HEK293 (cell line): Measurements from ENCODE around the gene CYP21A2.
"Not testable (repeated sequence)": the region's sequence is repeated elsewhere in the genome, so short reads cannot be mapped to it uniquely, and the experiment has no call there.

Experiments
- REPIN1 ChIP-seq: fragments of 450-650 bp; formaldehyde crosslinking; IDR thresholded peaks from 2 replicates; pipeline ENCODE4 v1.5.1; 2017; ENCODE audit warnings: missing biosample characterization, missing genetic modification characterization, low read depth
- SETDB1 ChIP-seq: IDR thresholded peaks from one replicate; pipeline ENCODE4 v1.6.1; 2017; ENCODE audit warnings: mild to moderate bottlenecking, low read length, moderate library complexity, mixed read lengths; ENCODE audit not compliant: insufficient read length
- SP2 ChIP-seq: fragments of 450-650 bp; formaldehyde crosslinking; IDR thresholded peaks from 2 replicates; pipeline ENCODE4 v1.5.1; 2016; ENCODE audit warnings: missing biosample characterization, missing genetic modification characterization
- ZBTB1 ChIP-seq: fragments of 450-650 bp; formaldehyde crosslinking; IDR thresholded peaks from 2 replicates; pipeline ENCODE4 v1.5.1; 2016; ENCODE audit warnings: missing biosample characterization, missing genetic modification characterization
- ZNF302 ChIP-seq: fragments of 450-650 bp; formaldehyde crosslinking; IDR thresholded peaks from 2 replicates; pipeline ENCODE4 v1.5.1; 2016; ENCODE audit warnings: missing biosample characterization, missing genetic modification characterization, low read depth
- ZNF521 ChIP-seq: fragments of 450-650 bp; formaldehyde crosslinking; IDR thresholded peaks from 2 replicates; pipeline ENCODE4 v1.5.1; 2017; ENCODE audit warnings: missing biosample characterization, mild to moderate bottlenecking, missing genetic modification characterization
- TF ChIP-seq, protein P1 (sequence below): fragments of 450-650 bp; formaldehyde crosslinking; IDR thresholded peaks from 2 replicates; pipeline ENCODE4 v1.5.1; 2016; ENCODE audit warnings: missing biosample characterization, missing genetic modification characterization
- TF ChIP-seq, protein P2 (sequence below): fragments of 450-650 bp; formaldehyde crosslinking; IDR thresholded peaks from 2 replicates; pipeline ENCODE4 v1.5.1; 2016; ENCODE audit warnings: missing biosample characterization, missing genetic modification characterization
- TF ChIP-seq, protein P3 (sequence below): fragments of 450-650 bp; formaldehyde crosslinking; IDR thresholded peaks from 2 replicates; pipeline ENCODE4 v1.5.1; 2016; ENCODE audit warnings: missing biosample characterization, missing genetic modification characterization
- TF ChIP-seq, protein P4 (sequence below): fragments of 450-650 bp; formaldehyde crosslinking; IDR thresholded peaks from 2 replicates; pipeline ENCODE4 v1.5.1; 2016; ENCODE audit warnings: missing biosample characterization, missing genetic modification characterization
- TF ChIP-seq, protein P5 (sequence below): fragments of 450-650 bp; formaldehyde crosslinking; IDR thresholded peaks from 2 replicates; pipeline ENCODE4 v1.5.1; 2016; ENCODE audit warnings: missing biosample characterization, missing genetic modification characterization

DNA sequence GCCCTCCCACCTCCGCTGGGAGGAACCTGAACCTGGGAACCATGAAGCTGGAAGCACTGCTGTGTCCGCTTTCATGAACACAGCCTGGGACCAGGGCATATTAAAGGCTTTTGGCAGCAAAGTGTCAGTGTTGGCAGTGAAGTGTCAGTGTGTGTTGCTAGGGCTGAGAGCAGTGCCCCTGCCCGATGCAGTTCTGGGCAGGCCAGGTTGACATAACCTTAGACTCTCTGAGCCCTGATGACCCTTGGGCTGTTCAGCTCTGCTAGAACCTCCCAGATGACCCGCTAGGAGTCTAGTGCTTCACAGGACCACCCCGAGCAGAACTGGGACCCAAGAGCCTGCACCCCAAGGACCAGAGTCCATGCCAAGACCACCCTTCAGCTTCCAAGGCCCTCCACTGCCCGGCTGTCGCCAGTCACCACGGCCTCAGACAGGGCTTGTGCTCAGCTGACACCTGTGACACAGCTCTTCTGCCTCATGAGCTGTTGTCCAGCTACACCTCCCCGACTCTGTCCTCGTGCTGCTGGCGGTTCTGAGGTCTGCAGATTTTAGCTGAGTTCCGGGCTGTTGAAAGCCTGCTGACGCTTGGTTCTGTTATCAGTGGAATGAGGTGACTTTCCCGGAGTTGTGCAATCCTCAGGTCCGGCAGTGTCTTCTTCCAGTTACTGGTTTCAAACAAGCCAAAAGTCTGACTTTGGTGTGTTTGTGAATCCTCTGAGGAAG is 35.5 kb upstream of the CYP21A2 start:
- not testable (repeated sequence) for TF ChIP-seq ZNF302 (tag by site-specific recombination); ZBTB1 (tag by site-specific recombination); SETDB1; REPIN1 (tag by site-specific recombination); ZNF521 (tag by site-specific recombination); SP2 (tag by site-specific recombination)
- TF ChIP-seq, protein P1, sequence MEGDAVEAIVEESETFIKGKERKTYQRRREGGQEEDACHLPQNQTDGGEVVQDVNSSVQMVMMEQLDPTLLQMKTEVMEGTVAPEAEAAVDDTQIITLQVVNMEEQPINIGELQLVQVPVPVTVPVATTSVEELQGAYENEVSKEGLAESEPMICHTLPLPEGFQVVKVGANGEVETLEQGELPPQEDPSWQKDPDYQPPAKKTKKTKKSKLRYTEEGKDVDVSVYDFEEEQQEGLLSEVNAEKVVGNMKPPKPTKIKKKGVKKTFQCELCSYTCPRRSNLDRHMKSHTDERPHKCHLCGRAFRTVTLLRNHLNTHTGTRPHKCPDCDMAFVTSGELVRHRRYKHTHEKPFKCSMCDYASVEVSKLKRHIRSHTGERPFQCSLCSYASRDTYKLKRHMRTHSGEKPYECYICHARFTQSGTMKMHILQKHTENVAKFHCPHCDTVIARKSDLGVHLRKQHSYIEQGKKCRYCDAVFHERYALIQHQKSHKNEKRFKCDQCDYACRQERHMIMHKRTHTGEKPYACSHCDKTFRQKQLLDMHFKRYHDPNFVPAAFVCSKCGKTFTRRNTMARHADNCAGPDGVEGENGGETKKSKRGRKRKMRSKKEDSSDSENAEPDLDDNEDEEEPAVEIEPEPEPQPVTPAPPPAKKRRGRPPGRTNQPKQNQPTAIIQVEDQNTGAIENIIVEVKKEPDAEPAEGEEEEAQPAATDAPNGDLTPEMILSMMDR (tag by site-specific recombination), result not testable (repeated sequence)
- TF ChIP-seq, protein P2, sequence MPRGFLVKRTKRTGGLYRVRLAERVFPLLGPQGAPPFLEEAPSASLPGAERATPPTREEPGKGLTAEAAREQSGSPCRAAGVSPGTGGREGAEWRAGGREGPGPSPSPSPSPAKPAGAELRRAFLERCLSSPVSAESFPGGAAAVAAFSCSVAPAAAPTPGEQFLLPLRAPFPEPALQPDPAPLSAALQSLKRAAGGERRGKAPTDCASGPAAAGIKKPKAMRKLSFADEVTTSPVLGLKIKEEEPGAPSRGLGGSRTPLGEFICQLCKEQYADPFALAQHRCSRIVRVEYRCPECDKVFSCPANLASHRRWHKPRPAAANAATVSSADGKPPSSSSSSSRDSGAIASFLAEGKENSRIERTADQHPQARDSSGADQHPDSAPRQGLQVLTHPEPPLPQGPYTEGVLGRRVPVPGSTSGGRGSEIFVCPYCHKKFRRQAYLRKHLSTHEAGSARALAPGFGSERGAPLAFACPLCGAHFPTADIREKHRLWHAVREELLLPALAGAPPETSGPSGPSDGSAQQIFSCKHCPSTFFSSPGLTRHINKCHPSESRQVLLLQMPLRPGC (tag by site-specific recombination), result not testable (repeated sequence)
- TF ChIP-seq, protein P3, sequence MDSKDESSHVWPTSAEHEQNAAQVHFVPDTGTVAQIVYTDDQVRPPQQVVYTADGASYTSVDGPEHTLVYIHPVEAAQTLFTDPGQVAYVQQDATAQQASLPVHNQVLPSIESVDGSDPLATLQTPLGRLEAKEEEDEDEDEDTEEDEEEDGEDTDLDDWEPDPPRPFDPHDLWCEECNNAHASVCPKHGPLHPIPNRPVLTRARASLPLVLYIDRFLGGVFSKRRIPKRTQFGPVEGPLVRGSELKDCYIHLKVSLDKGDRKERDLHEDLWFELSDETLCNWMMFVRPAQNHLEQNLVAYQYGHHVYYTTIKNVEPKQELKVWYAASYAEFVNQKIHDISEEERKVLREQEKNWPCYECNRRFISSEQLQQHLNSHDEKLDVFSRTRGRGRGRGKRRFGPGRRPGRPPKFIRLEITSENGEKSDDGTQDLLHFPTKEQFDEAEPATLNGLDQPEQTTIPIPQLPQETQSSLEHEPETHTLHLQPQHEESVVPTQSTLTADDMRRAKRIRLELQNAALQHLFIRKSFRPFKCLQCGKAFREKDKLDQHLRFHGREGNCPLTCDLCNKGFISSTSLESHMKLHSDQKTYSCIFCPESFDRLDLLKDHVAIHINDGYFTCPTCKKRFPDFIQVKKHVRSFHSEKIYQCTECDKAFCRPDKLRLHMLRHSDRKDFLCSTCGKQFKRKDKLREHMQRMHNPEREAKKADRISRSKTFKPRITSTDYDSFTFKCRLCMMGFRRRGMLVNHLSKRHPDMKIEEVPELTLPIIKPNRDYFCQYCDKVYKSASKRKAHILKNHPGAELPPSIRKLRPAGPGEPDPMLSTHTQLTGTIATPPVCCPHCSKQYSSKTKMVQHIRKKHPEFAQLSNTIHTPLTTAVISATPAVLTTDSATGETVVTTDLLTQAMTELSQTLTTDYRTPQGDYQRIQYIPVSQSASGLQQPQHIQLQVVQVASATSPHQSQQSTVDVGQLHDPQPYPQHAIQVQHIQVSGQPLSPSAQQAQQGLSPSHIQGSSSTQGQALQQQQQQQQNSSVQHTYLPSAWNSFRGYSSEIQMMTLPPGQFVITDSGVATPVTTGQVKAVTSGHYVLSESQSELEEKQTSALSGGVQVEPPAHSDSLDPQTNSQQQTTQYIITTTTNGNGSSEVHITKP (tag by site-specific recombination), result not testable (repeated sequence)
- TF ChIP-seq, protein P4, sequence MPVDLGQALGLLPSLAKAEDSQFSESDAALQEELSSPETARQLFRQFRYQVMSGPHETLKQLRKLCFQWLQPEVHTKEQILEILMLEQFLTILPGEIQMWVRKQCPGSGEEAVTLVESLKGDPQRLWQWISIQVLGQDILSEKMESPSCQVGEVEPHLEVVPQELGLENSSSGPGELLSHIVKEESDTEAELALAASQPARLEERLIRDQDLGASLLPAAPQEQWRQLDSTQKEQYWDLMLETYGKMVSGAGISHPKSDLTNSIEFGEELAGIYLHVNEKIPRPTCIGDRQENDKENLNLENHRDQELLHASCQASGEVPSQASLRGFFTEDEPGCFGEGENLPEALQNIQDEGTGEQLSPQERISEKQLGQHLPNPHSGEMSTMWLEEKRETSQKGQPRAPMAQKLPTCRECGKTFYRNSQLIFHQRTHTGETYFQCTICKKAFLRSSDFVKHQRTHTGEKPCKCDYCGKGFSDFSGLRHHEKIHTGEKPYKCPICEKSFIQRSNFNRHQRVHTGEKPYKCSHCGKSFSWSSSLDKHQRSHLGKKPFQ (tag by site-specific recombination), result not testable (repeated sequence)
- TF ChIP-seq, protein P5, sequence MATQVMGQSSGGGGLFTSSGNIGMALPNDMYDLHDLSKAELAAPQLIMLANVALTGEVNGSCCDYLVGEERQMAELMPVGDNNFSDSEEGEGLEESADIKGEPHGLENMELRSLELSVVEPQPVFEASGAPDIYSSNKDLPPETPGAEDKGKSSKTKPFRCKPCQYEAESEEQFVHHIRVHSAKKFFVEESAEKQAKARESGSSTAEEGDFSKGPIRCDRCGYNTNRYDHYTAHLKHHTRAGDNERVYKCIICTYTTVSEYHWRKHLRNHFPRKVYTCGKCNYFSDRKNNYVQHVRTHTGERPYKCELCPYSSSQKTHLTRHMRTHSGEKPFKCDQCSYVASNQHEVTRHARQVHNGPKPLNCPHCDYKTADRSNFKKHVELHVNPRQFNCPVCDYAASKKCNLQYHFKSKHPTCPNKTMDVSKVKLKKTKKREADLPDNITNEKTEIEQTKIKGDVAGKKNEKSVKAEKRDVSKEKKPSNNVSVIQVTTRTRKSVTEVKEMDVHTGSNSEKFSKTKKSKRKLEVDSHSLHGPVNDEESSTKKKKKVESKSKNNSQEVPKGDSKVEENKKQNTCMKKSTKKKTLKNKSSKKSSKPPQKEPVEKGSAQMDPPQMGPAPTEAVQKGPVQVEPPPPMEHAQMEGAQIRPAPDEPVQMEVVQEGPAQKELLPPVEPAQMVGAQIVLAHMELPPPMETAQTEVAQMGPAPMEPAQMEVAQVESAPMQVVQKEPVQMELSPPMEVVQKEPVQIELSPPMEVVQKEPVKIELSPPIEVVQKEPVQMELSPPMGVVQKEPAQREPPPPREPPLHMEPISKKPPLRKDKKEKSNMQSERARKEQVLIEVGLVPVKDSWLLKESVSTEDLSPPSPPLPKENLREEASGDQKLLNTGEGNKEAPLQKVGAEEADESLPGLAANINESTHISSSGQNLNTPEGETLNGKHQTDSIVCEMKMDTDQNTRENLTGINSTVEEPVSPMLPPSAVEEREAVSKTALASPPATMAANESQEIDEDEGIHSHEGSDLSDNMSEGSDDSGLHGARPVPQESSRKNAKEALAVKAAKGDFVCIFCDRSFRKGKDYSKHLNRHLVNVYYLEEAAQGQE (tag by site-specific recombination), result not testable (repeated sequence)
